GM04503 (cell line): ENCODE measurements around the gene GNA12.

Experiments used
- DNase-seq: peaks from one replicate; pipeline ENCODE4 v3.0.0-alpha.2; 2012; ENCODE audit warnings: low read depth

The GNA12 gene

DNA sequence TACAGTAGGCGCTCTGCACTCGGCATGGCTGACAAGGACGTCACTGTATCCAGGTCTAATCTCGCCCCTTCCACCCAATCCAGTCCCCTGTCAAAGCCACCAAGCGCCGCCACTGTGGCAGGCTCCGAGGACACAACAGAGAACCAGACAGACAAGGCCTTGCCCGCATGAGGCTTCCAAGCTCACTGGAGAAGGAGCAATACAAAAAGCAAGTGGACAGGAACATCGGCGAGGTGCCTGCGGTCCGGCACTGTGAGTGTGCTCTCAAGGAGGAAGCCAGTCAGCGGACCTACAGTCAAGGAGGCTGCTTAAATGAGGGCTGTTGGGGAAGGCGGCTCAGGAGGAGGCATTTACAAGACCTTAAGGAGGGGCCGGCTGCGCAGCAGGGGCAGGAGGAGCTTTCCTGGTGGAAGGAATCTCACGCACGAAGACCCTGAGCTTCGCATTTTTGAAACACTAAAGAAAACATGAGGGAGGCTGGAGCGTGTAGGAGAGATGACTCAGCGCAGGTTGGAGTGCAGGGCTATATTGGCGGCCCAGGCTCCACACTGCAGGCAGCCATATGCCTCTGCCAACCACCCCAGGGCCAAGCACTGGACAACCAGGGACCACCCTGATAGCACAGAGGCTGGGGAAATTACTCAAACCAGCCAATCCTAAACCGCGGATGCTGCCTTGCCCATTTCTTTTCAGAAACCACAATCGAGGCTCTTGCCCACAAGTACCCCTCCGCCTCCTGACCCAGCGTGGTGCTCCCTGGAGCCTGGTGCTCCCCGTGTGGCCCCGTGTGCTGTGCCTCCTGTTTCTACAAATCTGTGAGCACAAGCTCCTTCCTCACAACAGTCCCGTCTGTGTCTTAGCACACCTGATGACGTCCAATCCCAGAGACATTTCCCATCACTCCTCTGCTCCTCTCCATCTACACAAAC lies 28.9 kb downstream of the GNA12 start:
- no peak for DNase-seq

DNA sequence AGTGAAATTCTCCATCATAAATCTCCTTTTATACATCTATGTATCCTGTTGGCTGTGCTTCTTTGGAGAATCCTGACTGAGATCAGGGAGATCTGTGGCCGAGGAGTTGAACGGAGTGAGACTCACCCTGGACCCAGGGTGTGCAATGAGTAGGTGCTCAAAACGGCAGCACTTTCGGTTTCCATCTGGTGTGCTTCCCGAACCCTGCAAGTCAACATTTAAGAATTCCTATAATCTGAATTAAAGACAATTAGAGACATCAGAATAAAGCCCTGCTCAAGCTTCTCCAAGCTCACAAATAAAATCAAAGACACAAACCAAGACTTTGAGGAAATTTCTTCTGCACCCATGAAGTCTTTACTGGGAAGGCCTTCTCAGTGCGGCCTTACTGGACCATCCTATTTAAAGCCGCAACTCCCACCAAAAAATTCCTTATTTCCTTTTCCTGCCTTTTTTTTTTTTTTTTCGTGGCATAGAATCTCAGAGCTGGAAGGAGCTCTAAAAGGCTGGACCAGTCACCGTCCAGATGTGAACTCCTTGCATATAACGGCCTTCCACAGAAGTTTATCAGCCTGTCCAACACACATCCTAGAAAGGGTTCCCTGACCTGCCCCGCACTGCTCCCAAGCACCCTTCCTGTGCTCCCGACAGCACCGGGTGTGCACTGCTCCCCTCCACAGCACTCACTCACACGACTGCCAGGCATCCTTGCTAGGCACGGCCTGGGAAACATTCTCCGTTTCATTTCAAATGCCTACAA lies 29.7 kb downstream of the GNA12 start:
- no peak for DNase-seq

DNA sequence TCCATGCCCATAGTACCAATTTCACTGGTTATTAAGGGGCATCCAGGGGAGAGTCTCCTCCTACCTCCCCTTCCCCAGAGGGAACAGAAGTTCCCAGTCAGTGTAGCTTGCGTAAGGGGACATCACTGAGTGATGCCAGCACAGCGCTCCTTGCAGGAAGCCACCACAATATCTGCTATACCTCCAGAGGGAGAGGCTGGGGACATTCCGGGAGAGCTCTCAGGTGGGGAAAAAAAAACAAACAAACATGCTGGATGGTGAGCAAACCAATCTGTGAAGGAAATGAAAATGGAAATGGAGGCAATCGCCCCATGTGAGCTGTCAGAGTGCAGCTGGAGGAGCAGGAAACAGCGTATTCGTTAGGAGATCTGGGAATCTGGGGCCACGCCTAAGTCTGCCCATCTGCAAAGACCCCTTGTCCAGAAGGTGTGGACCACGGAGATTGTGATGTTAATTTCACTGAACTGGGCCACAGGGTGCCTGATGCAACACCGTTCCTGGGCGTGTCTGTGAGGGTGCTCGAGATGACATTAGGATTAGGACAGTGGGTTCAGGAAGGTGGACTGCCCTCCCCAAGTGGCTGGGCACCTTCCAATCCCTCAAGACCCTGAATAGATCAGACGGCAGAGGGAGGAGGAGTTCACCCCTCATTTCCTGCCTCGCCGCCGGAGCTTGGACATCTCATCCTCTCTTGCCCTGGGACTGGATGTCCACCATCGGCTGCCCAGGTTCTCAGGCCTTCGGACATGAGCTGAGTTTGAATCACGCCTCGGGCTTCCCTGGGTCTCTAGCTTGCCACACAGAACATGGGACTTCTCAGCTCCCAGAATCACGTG lies 30.5 kb downstream of the GNA12 start:
- DNase-seq, result no peak

DNA sequence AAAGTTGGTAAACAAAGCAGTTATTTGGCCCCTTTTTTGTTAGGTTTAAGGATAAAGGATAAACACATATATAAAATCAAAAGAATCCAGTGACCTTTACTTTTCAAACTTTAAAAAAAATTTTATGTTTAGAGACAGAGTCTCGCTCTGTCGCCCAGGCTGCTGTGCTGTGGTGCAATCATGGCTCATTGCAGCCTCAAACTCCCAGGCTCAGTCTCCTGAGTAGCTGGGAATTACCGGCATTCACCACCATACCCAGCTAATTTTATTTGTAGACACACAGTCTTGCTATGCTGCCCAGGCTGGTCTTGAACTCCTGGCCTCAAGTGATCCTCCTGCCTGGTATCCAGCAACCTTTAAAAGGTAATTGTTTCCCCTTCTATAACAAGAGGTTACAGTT lies 31.3 kb downstream of the GNA12 start:
- DNase-seq, result no peak

DNA sequence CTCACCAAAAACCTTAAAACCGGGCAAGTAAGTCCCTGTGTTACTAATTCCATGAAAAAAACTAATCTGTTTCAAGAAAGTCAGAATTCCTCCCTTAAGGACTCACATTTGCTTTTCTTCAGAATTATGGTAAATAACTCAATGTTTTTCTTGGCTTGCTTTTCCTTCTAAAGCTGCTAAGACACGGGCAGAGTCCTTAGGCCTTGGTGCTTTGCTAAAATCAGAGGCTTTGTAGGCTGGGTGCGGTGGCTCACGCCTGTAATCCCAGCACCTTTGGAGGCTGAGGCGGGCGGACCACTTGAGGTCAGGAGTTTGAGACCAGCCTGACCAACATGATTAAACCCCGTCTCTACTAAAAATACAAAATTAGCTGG lies 32.0 kb downstream of the GNA12 start:
- no peak for DNase-seq

DNA sequence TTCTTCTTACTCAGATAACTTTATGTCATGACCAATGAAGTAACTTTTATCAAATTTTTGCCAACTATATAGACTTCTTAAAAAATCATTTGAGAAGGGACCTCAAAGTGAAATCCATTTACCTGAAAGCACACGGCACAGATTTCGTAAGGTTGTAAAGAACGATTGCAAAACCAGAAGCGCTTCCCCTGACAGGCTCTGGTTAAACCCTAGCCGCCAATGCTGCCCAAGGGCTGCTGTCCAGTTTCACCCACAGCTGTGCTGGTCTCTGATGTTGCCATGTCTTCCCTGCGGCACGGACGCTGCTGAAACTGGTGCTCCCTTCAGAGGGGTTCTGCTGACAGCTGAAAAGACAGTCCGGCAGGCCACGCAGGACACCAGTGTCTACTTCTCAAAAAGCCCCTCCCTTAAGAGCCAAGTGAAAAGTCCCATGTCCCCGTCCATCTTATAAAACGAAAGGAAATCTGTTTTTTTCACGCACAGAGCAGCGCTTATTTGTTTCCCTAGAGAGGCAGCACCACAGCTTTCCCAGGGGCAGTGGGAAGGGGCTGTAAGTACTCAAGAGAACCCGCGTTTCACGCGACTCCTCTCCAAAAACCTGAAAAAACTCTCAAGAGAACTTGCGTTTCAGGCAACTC lies 32.5 kb downstream of the GNA12 start:
- no peak for DNase-seq

DNA sequence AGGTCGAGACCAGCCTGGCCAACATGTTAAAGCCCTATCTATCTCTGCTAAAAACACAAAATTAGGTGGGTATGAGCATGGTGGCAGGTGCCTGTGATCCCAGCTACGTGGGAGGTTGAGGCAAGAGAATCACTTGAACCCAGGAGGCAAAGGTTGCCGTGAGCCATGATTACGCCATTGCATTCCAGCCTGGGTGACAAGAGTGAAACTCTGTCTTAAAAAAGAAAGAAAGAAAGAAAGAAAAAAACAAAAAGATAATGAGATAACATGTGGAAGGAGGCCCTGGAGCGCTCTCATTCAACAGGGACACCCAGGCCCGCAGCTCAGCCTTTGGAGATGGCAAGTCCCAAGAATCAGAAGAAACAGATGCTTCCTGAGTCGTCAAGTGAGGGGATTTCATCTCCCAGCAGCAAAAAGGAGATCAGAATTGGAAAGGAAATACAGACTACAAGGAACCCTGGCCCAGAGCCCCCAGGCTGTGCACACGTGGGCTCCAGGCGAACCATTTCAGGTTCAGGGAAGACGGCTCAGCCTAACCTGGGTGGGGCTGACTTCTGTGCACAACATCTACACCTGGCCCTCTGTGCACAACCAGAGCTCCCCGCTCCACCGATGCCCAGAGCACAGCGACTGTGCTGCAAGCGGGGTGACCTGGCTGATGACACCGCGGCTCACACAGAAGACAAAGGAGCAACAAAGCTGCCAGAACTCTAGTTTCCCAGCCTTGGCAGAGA lies 33.3 kb downstream of the GNA12 start:
- no peak for DNase-seq

DNA sequence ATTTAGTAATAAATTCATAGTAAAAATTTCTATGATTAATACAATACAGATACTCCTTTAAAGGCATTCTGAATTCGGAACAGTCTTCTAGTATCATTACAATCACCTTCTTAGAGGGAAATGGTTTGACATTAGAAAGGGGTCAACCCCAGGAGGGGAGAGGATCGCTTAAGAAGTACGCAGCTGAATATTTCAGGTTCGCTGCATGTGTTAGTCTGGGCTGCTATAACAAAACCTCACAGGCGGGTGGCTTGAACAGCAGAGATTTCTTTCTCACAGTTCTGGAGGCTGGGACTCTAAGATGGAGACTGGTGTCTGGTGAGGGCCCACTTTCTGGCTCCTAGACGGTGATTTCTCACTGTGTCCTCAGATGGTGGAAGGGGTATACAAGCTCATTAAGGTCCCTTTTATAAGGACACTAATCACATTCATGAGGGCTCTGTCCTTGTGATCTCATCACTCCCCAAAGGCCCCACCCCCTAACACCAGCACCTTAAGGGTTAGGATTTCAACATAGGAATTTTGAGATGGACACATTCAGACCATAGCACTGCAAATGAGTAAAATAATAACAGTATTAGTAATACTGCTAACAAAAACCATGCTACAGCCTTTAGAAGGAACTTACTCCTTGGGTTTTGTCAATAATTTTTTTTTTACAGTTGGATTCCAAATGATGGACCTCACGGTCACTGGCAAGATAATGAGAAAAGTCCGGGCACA lies 34.0 kb downstream of the GNA12 start:
- DNase-seq, result no peak

DNA sequence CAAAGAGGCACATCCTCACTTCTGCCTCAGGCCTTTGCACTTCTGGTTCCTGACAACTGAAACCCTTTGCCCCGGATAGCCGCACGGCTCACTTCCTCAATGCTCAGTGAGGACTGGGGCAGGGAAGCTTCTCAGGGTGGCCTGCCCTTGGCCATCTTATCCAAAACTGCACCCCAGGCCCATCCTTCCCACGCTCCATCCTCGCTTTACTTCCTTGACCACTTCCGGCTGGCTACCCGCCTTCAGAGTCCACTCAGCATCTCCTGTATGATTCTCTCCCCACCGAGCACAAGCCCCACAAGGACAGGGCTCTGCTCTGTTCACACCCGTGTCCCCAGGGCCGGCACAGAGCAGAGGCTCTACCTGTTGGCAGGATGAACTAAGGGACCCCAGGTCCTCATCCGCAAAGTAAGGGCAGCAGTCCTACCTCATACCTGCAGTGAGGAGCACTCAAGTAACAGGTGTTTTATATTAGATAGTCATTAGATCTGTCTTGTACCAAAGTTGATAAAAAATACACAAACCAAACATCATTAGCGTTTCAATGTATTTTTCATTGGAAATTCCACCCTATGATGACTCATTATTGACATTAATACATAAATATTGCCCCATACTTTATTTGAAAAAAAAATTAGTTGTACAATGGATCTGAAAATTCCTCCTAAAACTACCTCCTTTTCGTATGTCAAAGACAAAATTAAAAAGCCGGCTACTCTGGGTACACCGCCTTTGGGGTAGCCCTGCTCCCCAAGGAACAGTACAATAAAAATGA lies 35.0 kb downstream of the GNA12 start:
- no peak for DNase-seq

DNA sequence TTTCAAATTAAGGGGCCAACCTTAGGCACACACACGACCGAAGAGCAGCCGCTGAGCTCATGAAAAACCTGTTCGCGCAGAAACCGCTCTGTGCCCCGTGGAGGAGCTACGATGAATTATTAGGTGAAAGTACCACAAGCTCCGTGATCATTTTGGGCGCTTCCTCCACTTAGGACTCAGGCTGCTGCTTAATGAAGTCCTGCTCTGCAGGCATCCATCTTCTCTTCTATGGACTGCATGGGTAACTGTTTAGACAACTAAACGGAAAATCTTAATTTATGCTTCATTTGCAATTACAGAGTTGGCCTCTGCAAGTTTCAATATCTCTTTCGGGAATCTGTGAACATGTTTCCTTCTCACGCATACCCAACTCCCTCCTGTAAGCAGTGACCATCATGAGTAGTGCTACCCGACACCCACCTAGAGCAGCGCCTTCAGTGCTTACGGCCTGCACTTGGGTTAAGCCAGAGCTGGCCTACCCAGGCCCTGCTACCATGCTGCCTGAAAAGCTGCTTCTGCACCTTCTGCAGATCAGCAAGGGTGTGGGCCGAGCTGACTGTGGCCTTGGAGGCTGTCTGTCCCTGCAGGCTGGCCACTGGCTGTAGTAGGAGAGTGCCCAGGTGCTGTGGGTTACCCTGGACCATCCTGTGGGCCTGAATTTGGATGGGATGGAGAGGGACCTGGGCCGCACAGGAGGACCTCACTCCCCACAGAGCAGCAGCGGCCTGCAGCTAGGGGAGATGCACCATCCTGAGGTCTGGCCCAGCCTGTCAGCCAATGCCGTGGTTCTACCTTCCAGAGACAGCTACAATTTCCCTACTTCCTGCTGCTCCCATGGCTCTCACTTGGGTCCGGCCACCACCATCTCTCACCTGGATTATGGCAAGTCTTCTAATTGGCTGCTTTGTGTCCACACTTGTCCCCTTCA lies 36.0 kb downstream of the GNA12 start:
- DNase-seq, result no peak

DNA sequence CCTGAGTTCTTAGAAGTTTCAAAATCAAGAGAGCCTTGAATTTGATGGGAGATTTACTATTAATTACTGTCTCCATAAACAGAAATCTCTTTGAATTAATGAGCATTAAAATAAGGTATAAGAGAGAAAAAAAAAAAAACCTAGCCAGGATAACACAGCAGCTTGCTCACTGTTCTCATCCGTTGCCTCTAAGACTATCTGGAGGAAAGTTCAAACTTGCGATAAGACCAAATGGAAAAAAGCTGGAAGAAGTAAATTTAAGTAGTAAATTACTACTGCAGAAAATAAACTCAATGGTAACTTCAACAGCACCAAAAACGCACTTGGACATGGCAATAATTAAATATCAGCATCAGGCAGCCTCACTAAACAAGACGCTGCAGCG lies 36.7 kb downstream of the GNA12 start:
- no peak for DNase-seq

DNA sequence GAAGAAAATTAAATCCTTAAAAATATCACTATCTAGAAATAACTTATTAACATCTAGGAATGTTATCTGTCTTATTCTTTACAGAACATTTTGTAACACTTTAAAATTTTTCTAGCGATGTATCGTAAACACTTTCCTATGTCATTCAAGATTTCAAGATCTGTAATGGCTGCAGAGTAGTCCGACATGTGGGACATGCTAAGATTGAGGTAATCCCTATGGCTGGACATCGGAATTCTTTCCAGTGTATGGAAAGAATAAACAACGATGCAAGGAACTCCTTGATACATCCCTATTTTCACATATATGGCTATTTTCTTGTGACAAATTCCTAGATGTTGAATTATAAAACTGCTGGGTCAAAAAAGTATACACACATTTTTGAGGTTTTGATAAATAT lies 37.5 kb downstream of the GNA12 start:
- no peak for DNase-seq

DNA sequence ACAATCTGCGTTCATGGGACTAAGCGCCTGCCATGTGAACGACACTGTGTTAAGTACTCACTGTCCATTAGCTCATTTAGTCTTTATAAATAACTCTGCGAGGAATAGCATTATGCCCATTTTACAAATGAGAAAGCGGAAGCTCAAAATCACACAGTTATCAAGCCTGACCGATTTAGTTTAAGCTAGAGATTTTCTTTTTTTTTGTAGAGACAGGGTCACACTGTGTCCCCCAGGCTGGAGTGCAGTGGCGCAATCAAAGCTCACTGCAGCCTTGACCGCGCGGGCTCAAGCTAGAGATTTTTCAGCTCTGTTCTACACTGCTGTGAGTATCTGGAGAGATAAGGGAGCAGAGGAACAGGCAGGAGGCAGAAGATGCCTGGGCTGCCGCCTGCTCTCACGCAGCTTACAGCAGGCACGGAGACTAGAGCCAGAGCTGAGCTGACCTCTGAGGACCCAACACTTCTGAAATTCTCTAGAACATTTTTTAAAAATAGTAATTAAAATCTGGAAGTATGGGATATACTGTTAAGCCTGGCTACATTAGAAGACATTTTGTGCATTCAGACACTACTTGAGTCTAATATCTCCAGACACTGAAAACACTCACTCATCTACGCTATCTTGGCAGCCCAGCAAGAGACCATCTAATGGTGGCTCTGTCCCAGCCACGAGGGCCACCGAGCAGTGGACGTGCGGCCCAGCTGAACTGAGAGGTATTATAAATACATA lies 38.7 kb downstream of the GNA12 start:
- DNase-seq, result no peak

DNA sequence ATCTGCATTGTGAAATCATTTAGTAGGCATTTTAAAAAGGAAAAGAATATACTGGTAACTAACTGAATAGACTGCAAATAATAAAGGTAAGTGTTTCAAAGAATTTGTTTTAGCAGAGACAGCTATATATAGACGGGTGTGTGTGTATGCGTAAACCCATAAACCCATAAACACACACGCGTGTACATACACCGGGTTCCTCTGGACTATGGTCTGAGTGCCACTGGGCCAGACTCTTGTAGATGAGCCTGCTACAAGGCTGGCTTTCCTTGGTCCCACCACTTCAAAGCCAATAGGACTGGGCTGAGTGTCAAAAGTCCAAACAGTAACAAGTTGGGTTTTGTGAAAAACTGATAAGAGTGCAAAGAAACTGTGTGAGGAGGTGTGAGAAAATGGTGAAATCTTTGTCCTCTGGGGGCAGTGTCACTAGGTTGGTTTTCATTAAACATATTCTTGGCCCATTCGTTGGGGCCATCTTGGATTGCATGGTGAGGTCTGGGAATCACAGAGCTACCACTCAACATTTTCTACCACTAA lies 39.8 kb downstream of the GNA12 start:
- no peak for DNase-seq

DNA sequence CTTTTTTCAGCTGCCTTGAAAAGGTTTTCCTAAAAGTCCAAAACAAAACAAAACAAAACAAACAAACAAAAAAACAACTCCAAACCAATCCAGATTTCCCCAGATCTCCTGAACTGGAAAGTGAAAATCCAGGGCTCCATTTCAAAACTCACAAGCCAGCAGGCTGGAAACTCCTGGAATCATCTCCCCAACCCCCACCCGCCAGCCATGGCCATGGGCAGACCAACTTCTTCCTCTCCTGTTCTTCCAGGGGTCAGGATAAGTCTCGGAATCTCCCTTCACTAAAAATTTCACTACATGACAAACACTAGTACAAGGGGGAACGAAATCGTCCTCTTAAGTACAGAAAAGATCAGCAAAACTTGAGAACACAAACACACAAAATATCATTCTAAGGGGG lies 40.4 kb downstream of the GNA12 start:
- DNase-seq, result no peak

DNA sequence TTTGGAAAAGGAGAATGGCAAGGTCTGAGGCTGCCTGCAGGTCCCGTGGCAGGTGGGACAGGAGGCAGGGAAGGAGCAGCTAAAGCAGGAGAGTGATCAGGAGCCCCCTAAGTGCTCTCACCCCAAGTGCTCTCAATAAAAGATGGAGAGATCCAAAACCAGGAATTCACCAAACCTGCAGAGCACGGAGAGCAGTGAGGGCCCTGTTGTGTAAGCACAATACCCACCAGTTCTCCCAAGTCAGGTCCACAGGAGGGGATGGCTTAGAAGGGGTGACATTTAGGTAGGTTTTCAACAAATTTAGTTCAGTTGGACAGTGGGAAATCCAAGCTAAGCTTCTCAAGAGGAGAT lies 40.8 kb downstream of the GNA12 start:
- no peak for DNase-seq

DNA sequence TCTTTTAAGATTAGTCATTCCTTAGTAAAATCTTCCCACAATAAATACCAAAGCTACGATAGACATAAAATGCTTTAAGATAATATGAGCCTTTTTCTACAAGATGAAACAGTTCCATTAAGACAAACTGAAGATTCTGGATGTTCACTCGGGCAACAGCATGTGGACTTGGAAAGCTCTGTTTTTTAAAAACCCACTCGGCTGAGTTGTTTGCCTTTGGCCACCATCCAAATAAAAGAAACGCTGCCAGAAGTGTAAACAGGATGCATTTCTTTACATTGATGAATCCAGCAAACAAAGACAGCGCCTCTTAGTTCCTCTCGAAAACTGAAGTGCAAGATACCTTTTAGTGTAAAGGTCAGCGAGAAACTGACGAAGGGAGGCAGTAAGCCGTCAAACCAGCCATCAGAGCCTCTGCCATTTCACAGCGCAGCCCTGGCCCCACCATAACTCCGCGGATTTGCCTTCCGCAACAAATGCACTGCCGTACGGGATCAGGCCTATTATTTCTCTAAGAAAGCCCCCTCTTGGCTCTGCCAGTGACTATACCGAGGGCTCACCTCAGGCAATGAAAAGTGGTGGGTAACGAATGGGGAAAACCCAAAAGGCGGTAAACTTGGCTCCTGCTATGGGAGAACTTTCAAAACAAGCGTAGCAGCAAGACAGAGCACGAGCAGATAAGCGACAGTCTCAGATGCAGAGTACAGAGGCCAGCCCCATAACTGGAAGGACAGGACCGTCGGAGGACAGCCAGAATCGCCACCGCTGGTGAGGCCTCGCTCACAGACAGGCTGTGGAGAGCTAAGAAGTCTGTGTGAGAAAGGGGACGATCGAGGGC lies 41.4 kb downstream of the GNA12 start:
- DNase-seq, result no peak
